Measurements from ENCODE around the gene HEXIM2. TPM values are rescaled to one million over a fixed set of nuclear protein-coding genes. Genes with fewer than 3 reads are reported as not detected.

Gene HEXIM2
- total and polyA plus RNA-seq, 2 of the 4 experiments (the other 2 are of a cell fraction): 4.5 to 6.1 TPM

GRCh38 chr17:45129940-45130680 lies 31.6 kb upstream of the HEXIM2 start:
- Histone ChIP-seq H3K9ac (ENCODE audit: low read depth, low read length) (no peak overlapping the region), H3K14ac (replicated peaks; ENCODE audit: low read depth, low read length) (0 out of 2 replicates have a peak overlapping the region, but pooled peaks have one; percentile 58), H2AFZ (replicated peaks; ENCODE audit: low read length, poor library complexity) (no peak overlapping the region), H3K9me3 (ENCODE audit: control insufficient read depth, insufficient read depth, low read length) (no peaks in the 10 kb centered on the region), H3K56ac (ENCODE audit: extremely low read depth, insufficient read depth, low read length) (no peak overlapping the region), H3K4me1 (ENCODE audit: control insufficient read depth, insufficient read depth, low read length) (peaks cover 34% of the 10 kb centered on the region), H3K36me3 (ENCODE audit: control insufficient read depth, insufficient read depth, low read length) (no peaks in the 10 kb centered on the region), H3K27ac (ENCODE audit: insufficient read depth, low read length) (no peak overlapping the region), H3K4me2 (ENCODE audit: low read depth, low read length) (no peak overlapping the region; the same call in 1 of the 2 replicates), H4K91ac (ENCODE audit: insufficient read depth, low read depth, low read length) (peak overlapping the region; percentile 50), H2BK20ac (ENCODE audit: low read depth, low read length) (no peak overlapping the region), H2AK9ac (replicated peaks; ENCODE audit: low read depth, low read length, poor library complexity) (peak overlapping the region; percentile 83), H2BK5ac (ENCODE audit: low read depth, low read length, poor library complexity, severe bottlenecking) (no peak overlapping the region), H3K18ac (ENCODE audit: low read depth, low read length) (no peak overlapping the region), H3K9me1 (ENCODE audit: insufficient read depth, low read length) (peaks cover 26% of the 10 kb centered on the region), H2BK15ac (ENCODE audit: low read depth, low read length) (0 out of 3 replicates have a peak overlapping the region, but pooled peaks have one; percentile 14), H3K4me3 (ENCODE audit: insufficient read depth, low read depth, low read length) (no peak overlapping the region), H3K23ac (ENCODE audit: low read depth, low read length) (peak overlapping the region; percentile 52), H3K79me1 (ENCODE audit: low read depth in 1 of 2, low read length in 2 of 2) (peaks cover 40 to 63% of the 10 kb centered on the region in 2 experiments), H3K4ac (ENCODE audit: low read depth, low read length) (peak overlapping the region; percentile 75), H4K20me1 (ENCODE audit: insufficient read depth, low read length) (peaks cover 9% of the 10 kb centered on the region; the same call in 1 of the 2 replicates), H2BK120ac (ENCODE audit: low read depth, low read length) (peak overlapping the region; percentile 79), H2AK5ac (ENCODE audit: low read depth, low read length) (peak overlapping the region; percentile 74; the same call in 1 of the 2 replicates), H3K27me3 (ENCODE audit: control insufficient read depth, insufficient read depth, low read length) (no peaks in the 10 kb centered on the region), H4K5ac (ENCODE audit: low read depth, low read length) (no peak overlapping the region), H4K8ac (ENCODE audit: low read depth in 2 of 2, low read length in 2 of 2) (peak overlapping the region in 1 of 2 experiments; percentile 13; a peak in 1 of 4 replicates)
- TF ChIP-seq MXI1 (IDR thresholded peaks at IDR 0.05; ENCODE audit: borderline replicate concordance, low read depth, low read length): no peak
- peak; percentile 53 for TF ChIP-seq BHLHE40 (IDR thresholded peaks at IDR 0.05; ENCODE audit: low read depth, low read length)
- TF ChIP-seq USF2 (IDR thresholded peaks at IDR 0.05; ENCODE audit: low read depth, low read length): no peak
- no peak for TF ChIP-seq RAD21 (IDR thresholded peaks at IDR 0.05; ENCODE audit: low read length)
- BruUV-seq (replicated peaks): no TSS peak
- no peak for ATAC-seq (ENCODE audit: low read depth)
- dilution Hi-C loops (cut with HindIII; ENCODE audit: low sequenced_read_pairs, unreplicated experiment) (no loop called here), in situ Hi-C loops (cut with MboI; ENCODE audit: low sequenced_read_pairs) (no loop called here), intact Hi-C loops (cut with micrococcal nuclease) (loop anchor here (5.0 kb wide), 2 partner anchors 78 to 722 kb away; partner anchors contain the start of gene DCAKD)
- DNase-seq: peak; percentile 12
- WGBS, 2 experiments (ENCODE audit: extremely low coverage in 2 of 2, insufficient read length in 1 of 2): 73% methylated on average over 7 of the region's 13 CpGs; no CpG with 5 or more reads in 1 of the 2 experiments
- ChIA-PET POLR2A (ENCODE audit: unreplicated experiment) (no interaction called here), CTCF (no interaction called here)

Measured in IMR-90 (cell line).